CD4-positive, alpha-beta T cell treated with Interleukin-2 at 100 ng/mL for 4 hours (primary cell): ENCODE data around the gene ZCCHC10.
"Not testable (repeated sequence)": the region's sequence is repeated elsewhere in the genome, so short reads cannot be mapped to it uniquely, and the experiment has no call there.

Source experiments
- DNase-seq: peaks from one replicate; pipeline ENCODE4 v3.0.0-alpha.2; 2020; ENCODE audit warnings: low spot score

ZCCHC10 gene

GRCh38 chr5:133041157-133041784 is 14.9 kb upstream of the ZCCHC10 start:
- no peak for DNase-seq

- not testable (repeated sequence) for DNase-seq
Observed at GRCh38 chr5:133036677-133037076, 10.3 kb upstream of the ZCCHC10 start.

DNA sequence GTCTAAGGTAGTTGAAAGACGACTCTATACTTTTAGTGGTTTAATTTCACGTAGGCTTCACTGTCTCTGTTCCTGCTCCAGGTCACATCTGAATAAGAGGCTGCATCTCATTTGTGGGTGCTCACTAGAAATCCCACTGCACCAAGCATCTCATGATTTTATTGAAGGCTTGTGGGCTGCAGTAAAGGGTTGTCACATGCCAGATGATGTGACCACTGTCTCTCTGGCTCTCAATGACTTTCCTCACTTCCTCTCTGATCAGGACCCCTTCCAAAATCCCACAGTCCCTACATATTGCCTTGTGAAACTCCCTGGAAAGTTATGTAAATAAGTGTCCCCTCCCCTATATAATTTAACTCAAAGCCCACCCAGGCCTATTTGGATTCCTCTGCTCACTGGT is 8.9 kb upstream of the ZCCHC10 start:
- DNase-seq: no peak

- no peak for DNase-seq
Observed at GRCh38 chr5:133034064-133034463, 7.7 kb upstream of the ZCCHC10 start.

- DNase-seq: peak; percentile 10
Observed at GRCh38 chr5:133032852-133033742, 6.7 kb upstream of the ZCCHC10 start.

GRCh38 chr5:133030343-133031005 is 4.1 kb upstream of the ZCCHC10 start:
- no peak for DNase-seq

DNA sequence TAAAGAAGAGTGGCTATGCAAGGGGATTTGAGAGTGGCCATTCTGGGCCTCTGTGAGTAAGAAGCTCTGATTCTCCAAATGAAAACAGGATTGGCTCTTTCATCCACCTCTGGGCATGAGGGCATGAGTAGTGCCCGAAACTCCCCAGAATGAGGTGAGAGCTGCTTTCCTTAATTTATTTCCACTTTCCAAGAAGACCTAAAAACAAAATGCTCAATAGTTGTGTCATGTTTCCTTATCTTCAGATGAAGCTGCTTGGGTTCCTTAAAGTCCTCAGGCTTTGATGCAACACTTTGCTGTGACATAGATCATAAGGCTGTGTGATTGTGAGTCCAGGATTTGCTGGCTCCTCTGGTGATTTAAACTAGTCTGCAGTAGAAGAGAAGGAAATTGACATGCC is 3.1 kb upstream of the ZCCHC10 start:
- DNase-seq: no peak

DNA sequence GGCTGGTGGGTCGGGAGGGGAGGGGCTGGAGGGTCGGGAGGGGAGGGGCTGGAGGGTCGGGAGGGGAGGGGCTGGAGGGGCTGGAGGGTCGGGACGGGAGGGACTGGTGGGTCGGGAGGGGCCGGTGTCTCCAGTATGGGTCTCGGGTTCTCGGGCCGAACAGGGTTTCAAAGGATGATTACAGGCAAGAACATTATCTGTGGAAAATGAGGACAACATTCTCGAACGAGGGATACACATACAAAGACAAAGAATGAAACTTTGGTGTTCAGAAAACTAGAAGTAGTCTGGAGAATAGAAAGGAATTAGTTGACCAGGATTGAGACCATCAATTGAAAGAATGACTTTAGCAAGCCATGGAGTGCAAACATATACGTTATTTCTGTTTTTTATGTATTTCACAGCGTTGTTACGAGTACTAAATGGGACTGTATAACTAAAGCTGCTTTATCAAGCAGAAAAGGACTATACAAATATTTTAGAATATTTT is 360 bp upstream of the ZCCHC10 start:
- DNase-seq: no peak

DNA sequence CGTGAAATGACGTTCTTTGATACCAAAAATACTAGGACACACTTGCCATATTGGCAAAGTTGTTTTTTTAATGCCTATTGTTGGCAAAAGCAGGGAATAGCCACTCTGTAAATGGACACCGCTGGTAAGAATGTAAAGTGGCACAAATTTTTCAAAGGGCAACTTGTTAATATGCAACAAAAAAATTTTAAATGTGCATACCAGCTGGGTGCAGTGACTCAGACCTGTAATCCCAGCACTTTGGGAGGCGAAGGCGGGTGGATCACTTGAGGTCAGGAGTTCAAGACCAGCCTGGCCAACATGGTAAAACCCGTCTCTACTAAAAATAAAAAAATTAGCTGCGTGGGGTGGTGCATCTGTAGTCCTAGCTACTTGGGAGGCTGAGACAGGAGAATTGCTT is 6.9 kb downstream of the ZCCHC10 start:
- DNase-seq: not testable (repeated sequence)

GRCh38 chr5:133017964-133018363 is 8.4 kb downstream of the ZCCHC10 start:
- DNase-seq: no peak

GRCh38 chr5:133015466-133015865 is 10.9 kb downstream of the ZCCHC10 start:
- DNase-seq: no peak

DNA sequence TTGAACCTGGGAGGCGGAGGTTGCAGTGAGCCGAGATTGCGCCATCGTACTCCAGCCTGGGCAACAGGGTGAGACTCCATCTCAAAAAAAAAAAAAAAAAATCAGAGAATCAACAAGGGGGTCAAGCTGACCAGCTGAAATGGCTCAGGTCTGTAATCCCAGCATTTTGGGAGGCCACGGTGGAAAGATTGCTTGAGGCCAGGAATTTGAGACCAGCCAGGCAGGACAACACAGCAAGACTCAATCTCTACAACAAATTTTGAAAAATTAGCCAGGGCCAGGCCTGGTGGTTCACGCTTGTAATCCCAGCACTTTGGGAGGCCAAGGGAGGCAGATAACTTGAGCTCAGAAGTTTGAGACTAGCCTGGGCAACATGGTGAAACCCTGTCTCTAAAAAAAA is 17.9 kb downstream of the ZCCHC10 start:
- not testable (repeated sequence) for DNase-seq

GRCh38 chr5:133006653-133007052 is 19.7 kb downstream of the ZCCHC10 start:
- DNase-seq: no peak

- no peak for DNase-seq
Observed at GRCh38 chr5:132999246-132999645, 27.1 kb downstream of the ZCCHC10 start.

DNA sequence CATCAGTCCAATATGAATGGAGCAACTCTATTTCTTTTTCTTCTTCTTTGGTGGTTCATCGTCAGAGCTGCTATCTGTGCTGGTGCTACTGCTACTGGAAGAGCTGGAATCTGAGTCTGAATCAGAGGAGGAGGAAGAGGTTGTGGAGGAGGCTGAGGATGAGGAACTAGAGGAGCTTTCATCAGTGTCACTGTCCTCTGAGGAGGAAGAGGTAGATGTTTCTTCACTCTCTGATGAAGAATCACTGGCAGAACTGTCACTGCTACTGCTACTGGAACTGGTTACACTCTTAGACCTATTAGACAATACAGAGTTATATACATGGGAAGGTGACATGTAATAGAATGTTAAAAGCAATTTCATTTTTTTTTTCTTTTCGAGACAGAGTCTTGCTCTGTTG is 27.8 kb downstream of the ZCCHC10 start:
- no peak for DNase-seq

GRCh38 chr5:132996307-132996706 is 30.0 kb downstream of the ZCCHC10 start:
- no peak for DNase-seq

DNA sequence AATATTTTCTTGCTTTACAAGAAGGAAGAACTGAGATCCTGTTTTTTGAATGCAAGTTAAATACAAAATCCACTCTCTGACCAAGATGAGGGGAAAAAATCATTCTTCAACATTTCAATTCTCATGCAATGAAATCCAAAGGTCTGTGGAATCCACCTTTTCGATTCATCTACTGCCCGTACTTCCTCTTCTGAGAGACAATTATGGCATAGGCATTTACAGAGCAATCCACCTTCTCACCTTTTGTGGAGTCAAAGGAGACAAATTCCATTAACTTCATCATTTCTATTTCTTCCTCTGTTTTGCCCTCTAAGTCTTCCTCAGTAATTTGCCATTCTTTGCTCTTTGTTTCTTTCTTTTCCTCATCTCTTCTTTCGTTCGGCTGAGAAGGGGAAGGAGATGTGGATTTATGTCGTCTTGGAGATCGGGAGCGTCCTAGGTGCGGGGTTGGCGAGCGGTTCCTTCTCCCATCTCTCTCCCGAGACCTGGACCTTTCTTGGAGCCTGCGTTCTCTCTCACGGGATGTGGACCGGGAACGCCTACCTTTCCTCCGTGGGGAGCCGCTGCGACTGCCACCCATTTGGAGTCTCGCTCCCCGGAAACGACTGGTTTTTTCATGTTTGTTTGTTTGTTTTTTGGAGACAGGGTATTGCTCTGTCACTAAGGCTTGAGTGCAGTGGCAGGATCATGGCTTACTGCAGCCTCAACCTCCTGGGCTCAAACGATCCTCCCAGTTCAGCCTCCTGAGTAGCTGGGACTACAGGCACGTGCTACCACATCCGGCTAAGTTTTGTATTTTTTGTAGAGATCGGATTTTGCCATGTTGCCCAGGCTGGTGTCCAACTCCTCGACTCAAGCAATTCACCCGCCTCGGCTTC is 38.6 kb downstream of the ZCCHC10 start:
- no peak for DNase-seq

GRCh38 chr5:132982971-132983370 is 43.4 kb downstream of the ZCCHC10 start:
- not testable (repeated sequence) for DNase-seq

- DNase-seq: no peak
Observed at GRCh38 chr5:132981288-132981687, 45.1 kb downstream of the ZCCHC10 start.

GRCh38 chr5:132979976-132980375 is 46.4 kb downstream of the ZCCHC10 start:
- no peak for DNase-seq

DNA sequence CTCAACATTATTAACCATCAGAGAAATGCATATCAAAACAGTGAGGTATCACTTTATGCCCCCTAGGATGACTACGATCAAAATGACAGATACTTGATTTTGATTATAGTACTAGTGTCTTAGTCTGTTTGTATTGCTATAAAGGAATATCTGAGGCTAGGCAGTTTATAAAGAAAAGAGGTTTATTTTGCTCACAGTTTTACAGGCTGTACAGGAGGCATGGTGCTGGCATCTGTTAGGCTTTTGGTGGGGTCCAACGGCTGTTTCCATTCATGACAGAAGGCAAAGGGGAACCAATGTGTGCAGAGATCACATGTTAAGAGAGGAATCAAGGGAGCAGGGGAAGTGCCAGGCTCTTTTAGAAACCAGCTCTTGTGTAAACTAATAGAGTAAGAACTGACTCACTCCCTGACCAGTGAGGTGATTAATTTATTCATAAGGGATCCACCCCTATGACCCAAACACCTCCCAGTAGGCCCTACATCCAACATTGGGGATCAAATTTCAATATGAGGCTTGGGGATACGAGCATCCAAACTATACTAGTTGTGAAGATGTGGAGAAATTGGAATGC is 46.9 kb downstream of the ZCCHC10 start:
- no peak for DNase-seq
